ENCODE measurements around the gene PSME4.

- no peak for TF ChIP-seq CTCF (IDR thresholded peaks at IDR 0.05 in 2 of 3, conservative IDR thresholded peaks at IDR 0.05 in 1 of 3; ENCODE audit: control insufficient read depth in 2 of 3, extremely low read depth in 1 of 3, insufficient read depth in 1 of 3, low read depth in 3 of 3, low read length in 3 of 3)
- no peak for TF ChIP-seq TCF12 (IDR thresholded peaks at IDR 0.05; ENCODE audit: low read depth, low read length)
- no peak for TF ChIP-seq ZNF687 (IDR thresholded peaks at IDR 0.05)
- TF ChIP-seq YY1 (IDR thresholded peaks at IDR 0.05; ENCODE audit: low read depth, low read length), result no peak
- no peak for TF ChIP-seq NFYB (IDR thresholded peaks at IDR 0.05; ENCODE audit: insufficient read depth, low read depth, low read length)
- no peak for TF ChIP-seq ATF7 (IDR thresholded peaks at IDR 0.05; ENCODE audit: low read depth)
- no peak for TF ChIP-seq NKRF (conservative IDR thresholded peaks at IDR 0.05)
- TF ChIP-seq POLR2AphosphoS5 (IDR thresholded peaks at IDR 0.05; ENCODE audit: low read length), result no peak
- TF ChIP-seq CEBPZ (IDR thresholded peaks at IDR 0.05; ENCODE audit: low read depth, low read length), result no peak
- no peak for TF ChIP-seq SIN3A (IDR thresholded peaks at IDR 0.05; ENCODE audit: low read depth, low read length)
These were observed 116.1 kb downstream of the PSME4 start for GRCh38 chr2:53854678-53855077.

All from GM12878 (cell line).